Measurements from ENCODE around the gene SURF1. TPM values are rescaled to one million over a fixed set of nuclear protein-coding genes. Genes with fewer than 3 reads are reported as not detected.

The SURF1 gene
- total RNA-seq, 1 experiment from 2014 or later: 47.9 TPM

- H3K9me3 Mint-ChIP-seq (ENCODE audit: low read depth, unreplicated experiment): peaks cover 7% of the 10 kb centered on the region
- BruUV-seq (replicated peaks): no TSS peak
- no peaks in the 10 kb centered on the region for H3K36me3 Mint-ChIP-seq (ENCODE audit: insufficient read depth, unreplicated experiment)
- TF ChIP-seq CTCF (IDR thresholded peaks at IDR 0.05; ENCODE audit: unreplicated experiment): no peak
- H3K27me3 Mint-ChIP-seq (ENCODE audit: unreplicated experiment): peaks cover 73% of the 10 kb centered on the region
- H3K4me3 Mint-ChIP-seq (ENCODE audit: low read depth, unreplicated experiment): no peak overlapping the region
- no peaks in the 10 kb centered on the region for H3K4me1 Mint-ChIP-seq (ENCODE audit: low read depth, unreplicated experiment)
- CTCF ChIA-PET: no interaction called here
- DNase-seq: no peak
- intact Hi-C loops (cut with micrococcal nuclease; ENCODE audit: unreplicated experiment): no loop called here
- H3K27ac Mint-ChIP-seq (ENCODE audit: unreplicated experiment): no peak overlapping the region
Observed at GRCh38 chr9:133306242-133307204, 49.8 kb downstream of the SURF1 start.

GRCh38 chr9:133305731-133306130, 50.6 kb downstream of the SURF1 start:
- TF ChIP-seq CTCF (IDR thresholded peaks at IDR 0.05; ENCODE audit: unreplicated experiment): no peak
- no peak for DNase-seq
- no TSS peak for BruUV-seq (replicated peaks)
- Mint-ChIP-seq H3K4me1 (ENCODE audit: low read depth, unreplicated experiment) (no peaks in the 10 kb centered on the region), H3K27ac (ENCODE audit: unreplicated experiment) (no peak overlapping the region), H3K4me3 (ENCODE audit: low read depth, unreplicated experiment) (no peak overlapping the region), H3K27me3 (ENCODE audit: unreplicated experiment) (peaks cover 69% of the 10 kb centered on the region), H3K36me3 (ENCODE audit: insufficient read depth, unreplicated experiment) (no peaks in the 10 kb centered on the region), H3K9me3 (ENCODE audit: low read depth, unreplicated experiment) (peaks cover 7% of the 10 kb centered on the region)
- CTCF ChIA-PET: no interaction called here
- intact Hi-C loops (cut with micrococcal nuclease; ENCODE audit: unreplicated experiment): no loop called here

GRCh38 chr9:133304477-133305377, 51.6 kb downstream of the SURF1 start:
- H3K9me3 Mint-ChIP-seq (ENCODE audit: low read depth, unreplicated experiment): peaks cover 5% of the 10 kb centered on the region
- H3K27ac Mint-ChIP-seq (ENCODE audit: unreplicated experiment): no peak overlapping the region
- CTCF ChIA-PET: no interaction called here
- H3K4me1 Mint-ChIP-seq (ENCODE audit: low read depth, unreplicated experiment): no peaks in the 10 kb centered on the region
- DNase-seq: no peak
- H3K36me3 Mint-ChIP-seq (ENCODE audit: insufficient read depth, unreplicated experiment): no peaks in the 10 kb centered on the region
- peaks cover 62% of the 10 kb centered on the region for H3K27me3 Mint-ChIP-seq (ENCODE audit: unreplicated experiment)
- H3K4me3 Mint-ChIP-seq (ENCODE audit: low read depth, unreplicated experiment): no peak overlapping the region
- no peak for TF ChIP-seq CTCF (IDR thresholded peaks at IDR 0.05; ENCODE audit: unreplicated experiment)
- BruUV-seq (replicated peaks): no TSS peak
- intact Hi-C loops (cut with micrococcal nuclease; ENCODE audit: unreplicated experiment): no loop called here

- H3K4me3 Mint-ChIP-seq (ENCODE audit: low read depth, unreplicated experiment): no peak overlapping the region
- H3K9me3 Mint-ChIP-seq (ENCODE audit: low read depth, unreplicated experiment): no peaks in the 10 kb centered on the region
- H3K36me3 Mint-ChIP-seq (ENCODE audit: insufficient read depth, unreplicated experiment): no peaks in the 10 kb centered on the region
- DNase-seq: no peak
- no TSS peak for BruUV-seq (replicated peaks)
- intact Hi-C loops (cut with micrococcal nuclease; ENCODE audit: unreplicated experiment): no loop called here
- H3K27ac Mint-ChIP-seq (ENCODE audit: unreplicated experiment): no peak overlapping the region
- CTCF ChIA-PET: no interaction called here
- no peaks in the 10 kb centered on the region for H3K4me1 Mint-ChIP-seq (ENCODE audit: low read depth, unreplicated experiment)
- no peak for TF ChIP-seq CTCF (IDR thresholded peaks at IDR 0.05; ENCODE audit: unreplicated experiment)
- peaks cover 62% of the 10 kb centered on the region for H3K27me3 Mint-ChIP-seq (ENCODE audit: unreplicated experiment)
Observed at GRCh38 chr9:133304158-133304470, 52.2 kb downstream of the SURF1 start.

All from Calu3 (cell line).